ENCODE results near the gene SLC50A1.

Gene SLC50A1

DNA sequence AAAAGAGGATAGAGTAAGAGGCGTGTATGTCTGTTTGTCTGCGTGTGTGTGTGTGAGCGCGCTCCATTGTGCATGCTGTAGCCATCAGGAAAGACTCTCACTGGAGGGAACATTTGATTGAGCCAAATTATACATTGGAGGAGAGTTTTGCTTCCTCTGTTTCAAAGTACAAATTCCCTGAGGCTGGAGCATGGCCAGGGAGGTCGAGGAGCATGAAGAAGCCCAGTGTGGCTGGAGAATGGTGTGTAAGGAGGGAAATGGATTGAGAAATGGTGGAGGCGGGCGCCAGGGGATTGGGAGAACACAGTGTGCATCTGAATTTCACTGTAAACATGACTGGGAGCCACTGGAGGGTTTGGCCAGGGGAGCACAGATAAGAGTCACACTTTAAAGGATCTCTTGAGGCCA lies 30.0 kb upstream of the SLC50A1 start (continued):
- TF ChIP-seq ZNF354C (tag by site-specific recombination; IDR thresholded peaks at IDR 0.05; ENCODE audit: borderline replicate concordance, low read depth) (no peak), ZNF571 (tag by site-specific recombination; IDR thresholded peaks at IDR 0.05) (no peak), ZNF501 (tag by site-specific recombination; IDR thresholded peaks at IDR 0.05) (no peak), ZNF266 (tag by site-specific recombination; IDR thresholded peaks at IDR 0.05; ENCODE audit: low read depth) (no peak), ZNF701 (tag by site-specific recombination; IDR thresholded peaks at IDR 0.05) (no peak)

DNA sequence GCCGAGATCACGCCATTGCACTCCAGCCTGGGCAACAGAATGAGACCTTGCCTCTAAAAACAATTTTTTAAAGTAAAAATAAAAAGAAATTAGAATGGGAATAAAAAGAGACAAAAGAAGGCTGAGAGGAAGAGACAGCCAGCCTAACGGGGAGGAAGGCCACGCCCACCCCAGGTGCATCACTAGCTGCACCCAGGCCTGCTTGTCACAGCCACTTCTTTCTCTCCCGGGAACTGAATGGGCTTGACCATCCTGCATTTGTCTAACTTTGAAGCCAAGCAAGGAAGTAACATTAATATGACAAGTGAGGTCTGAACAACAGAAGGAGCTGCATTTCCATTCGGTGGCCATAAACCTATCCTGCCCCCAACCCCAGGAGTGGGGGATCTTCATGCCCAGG lies 28.8 kb upstream of the SLC50A1 start:
- ChIA-PET POLR2A (no interaction called here), CTCF (interaction anchor here (0.9 to 2.2 kb wide), 6 partner anchors 8 to 144 kb away, joined by 3 to 10 read pairs (median 3); partner anchors contain the start of gene KRTCAP2)
- H3K27ac ChIP-seq (ENCODE audit: extremely low read depth, low read depth, low read length) = no peak overlapping the region

DNA sequence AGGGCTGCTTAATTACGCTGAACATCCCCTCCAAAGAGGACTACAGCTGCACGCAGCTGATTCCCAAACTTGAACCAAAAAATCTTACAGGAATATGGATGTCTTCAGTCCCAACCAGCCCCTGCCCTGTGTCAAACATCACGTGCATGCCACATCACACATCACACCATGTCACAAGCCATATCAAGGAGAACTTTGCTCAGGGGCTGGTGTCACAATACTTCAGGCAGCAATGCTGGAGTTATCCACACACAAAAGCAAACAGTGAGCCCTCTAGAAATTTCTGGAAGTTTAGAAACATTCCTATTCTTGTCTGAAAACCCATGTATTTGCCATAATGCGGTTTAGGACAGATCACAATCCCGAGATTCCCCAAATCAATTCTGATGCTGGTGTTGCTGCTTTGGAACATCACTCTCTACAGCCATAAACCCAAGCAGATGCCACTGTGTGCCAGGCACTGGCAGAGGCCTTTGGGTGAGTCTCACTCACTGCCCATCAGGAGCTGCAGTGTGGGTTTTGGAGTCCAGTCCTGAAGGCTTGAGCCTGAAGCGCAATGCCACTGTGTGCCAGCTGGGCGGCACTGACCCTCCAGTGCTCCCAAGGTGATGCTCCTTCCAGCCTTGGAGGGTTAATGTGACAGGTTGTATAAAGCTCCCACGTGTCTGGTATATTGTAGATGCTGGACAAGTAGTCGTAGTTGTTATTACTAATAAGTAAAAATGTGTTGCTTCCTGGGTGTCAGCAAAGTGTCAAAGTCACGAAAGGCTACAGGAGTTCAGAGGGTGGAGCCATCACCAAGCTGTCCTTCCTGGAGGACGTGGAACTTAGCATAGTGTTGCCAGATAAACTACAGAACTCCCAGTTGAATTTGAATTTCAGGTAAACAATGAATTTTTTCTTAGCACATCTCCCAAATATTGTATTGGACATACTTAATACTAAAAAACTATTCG lies 28.1 kb upstream of the SLC50A1 start:
- ChIA-PET CTCF (interaction anchor here (1.0 to 2.0 kb wide), 6 partner anchors 8 to 143 kb away, joined by 3 to 11 read pairs (median 4); partner anchors contain the start of gene KRTCAP2), POLR2A (no interaction called here)
- Histone ChIP-seq H3K27ac (ENCODE audit: extremely low read depth, low read depth, low read length) (no peak overlapping the region), H3K36me3 (ENCODE audit: control insufficient read depth in 2 of 2, insufficient read depth in 1 of 2, low read length in 2 of 2) (no peaks in the 10 kb centered on the region), H3K9me3 (ENCODE audit: control insufficient read depth, insufficient read depth, low read depth, low read length) (no peaks in the 10 kb centered on the region), H3K4me1 (ENCODE audit: control insufficient read depth, insufficient read depth, low read length) (no peaks in the 10 kb centered on the region), H3K4me3 (ENCODE audit: low read depth, low read length) (no peak overlapping the region)
- TF ChIP-seq, protein P1, sequence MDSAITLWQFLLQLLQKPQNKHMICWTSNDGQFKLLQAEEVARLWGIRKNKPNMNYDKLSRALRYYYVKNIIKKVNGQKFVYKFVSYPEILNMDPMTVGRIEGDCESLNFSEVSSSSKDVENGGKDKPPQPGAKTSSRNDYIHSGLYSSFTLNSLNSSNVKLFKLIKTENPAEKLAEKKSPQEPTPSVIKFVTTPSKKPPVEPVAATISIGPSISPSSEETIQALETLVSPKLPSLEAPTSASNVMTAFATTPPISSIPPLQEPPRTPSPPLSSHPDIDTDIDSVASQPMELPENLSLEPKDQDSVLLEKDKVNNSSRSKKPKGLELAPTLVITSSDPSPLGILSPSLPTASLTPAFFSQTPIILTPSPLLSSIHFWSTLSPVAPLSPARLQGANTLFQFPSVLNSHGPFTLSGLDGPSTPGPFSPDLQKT (IDR thresholded peaks at IDR 0.05; ENCODE audit: borderline replicate concordance, low read depth, low read length) = no peak

More for the DNA sequence above, 28.8 kb upstream of the SLC50A1 start:
- Histone ChIP-seq H3K4me1 (ENCODE audit: control insufficient read depth, insufficient read depth, low read length) (0 out of 2 replicates have a peak, but pooled peaks cover 3% of the 10 kb centered on the region), H3K36me3 (ENCODE audit: control insufficient read depth in 2 of 2, insufficient read depth in 1 of 2, low read length in 2 of 2) (no peaks in the 10 kb centered on the region), H3K9me3 (ENCODE audit: control insufficient read depth, insufficient read depth, low read depth, low read length) (no peaks in the 10 kb centered on the region), H3K4me3 (ENCODE audit: low read depth, low read length) (no peak overlapping the region)
- no peak for TF ChIP-seq ZNF707 (tag by site-specific recombination; IDR thresholded peaks at IDR 0.05)
- TF ChIP-seq ZNF23 (tag by site-specific recombination; IDR thresholded peaks at IDR 0.05; ENCODE audit: borderline replicate concordance) = no peak
- TF ChIP-seq ZNF48 (tag by site-specific recombination; IDR thresholded peaks at IDR 0.05) = no peak
- no peak for TF ChIP-seq ZNF747 (tag by site-specific recombination; IDR thresholded peaks at IDR 0.05)
- TF ChIP-seq ZNF132 (tag by site-specific recombination; IDR thresholded peaks at IDR 0.05; ENCODE audit: borderline replicate concordance) = no peak
- no peak for TF ChIP-seq ZNF830 (tag by site-specific recombination; IDR thresholded peaks at IDR 0.05; ENCODE audit: low read depth)
- no peak for TF ChIP-seq ZNF621 (tag by site-specific recombination; IDR thresholded peaks at IDR 0.05)
- TF ChIP-seq ZNF558 (tag by site-specific recombination; IDR thresholded peaks at IDR 0.05) = no peak
- no peak for TF ChIP-seq ZNF214 (tag by site-specific recombination; IDR thresholded peaks at IDR 0.05; ENCODE audit: borderline replicate concordance)
- no peak for TF ChIP-seq ZNF175 (tag by site-specific recombination; IDR thresholded peaks at IDR 0.05)

DNA sequence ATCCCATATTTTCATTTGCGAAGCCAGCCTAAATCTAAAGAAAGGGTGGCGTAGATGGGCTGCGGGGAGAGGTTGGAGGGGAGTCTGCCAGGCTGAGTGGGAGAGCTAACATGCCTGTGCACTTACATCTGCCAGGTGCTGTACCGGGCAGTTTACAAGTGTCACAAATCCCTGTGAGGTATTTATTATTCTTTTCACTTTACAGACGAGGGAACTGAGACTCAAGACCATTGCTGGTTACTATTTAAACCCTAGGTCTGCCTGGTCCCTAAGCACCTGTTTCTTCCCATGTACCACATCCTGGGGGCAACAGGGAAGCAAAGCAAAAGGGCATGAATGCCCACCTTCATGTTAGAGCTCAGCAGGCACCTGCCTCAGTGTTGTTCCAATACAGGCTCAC lies 27.4 kb upstream of the SLC50A1 start:
- no peak overlapping the region for H3K4me3 ChIP-seq (ENCODE audit: low read depth, low read length)
- H3K9me3 ChIP-seq (ENCODE audit: control insufficient read depth, insufficient read depth, low read depth, low read length) = no peaks in the 10 kb centered on the region
- POLR2A ChIA-PET = no interaction called here
- CTCF ChIA-PET = interaction anchor here (0.7 to 2.0 kb wide), 5 partner anchors 8 to 64 kb away, joined by 3 to 11 read pairs (median 8); partner anchors contain the start of gene KRTCAP2
- no peak overlapping the region for H3K27ac ChIP-seq (ENCODE audit: extremely low read depth, low read depth, low read length)
- no peaks in the 10 kb centered on the region for H3K36me3 ChIP-seq (ENCODE audit: control insufficient read depth in 2 of 2, insufficient read depth in 1 of 2, low read length in 2 of 2)
- no peaks in the 10 kb centered on the region for H3K4me1 ChIP-seq (ENCODE audit: control insufficient read depth, insufficient read depth, low read length)
- TF ChIP-seq ZFHX2 (tag by site-specific recombination; conservative IDR thresholded peaks at IDR 0.05) (no peak), ZNF23 (tag by site-specific recombination; IDR thresholded peaks at IDR 0.05; ENCODE audit: borderline replicate concordance) (no peak), ZNF548 (tag by site-specific recombination; IDR thresholded peaks at IDR 0.05) (no peak), ZNF473 (tag by site-specific recombination; IDR thresholded peaks at IDR 0.05) (no peak), ZNF274 (IDR thresholded peaks at IDR 0.05; ENCODE audit: low read length) (no peak), ZNF274 (tag by site-specific recombination; IDR thresholded peaks at IDR 0.05; ENCODE audit: borderline replicate concordance) (no peak), EGR2 (tag by site-specific recombination; IDR thresholded peaks at IDR 0.05; ENCODE audit: low read depth) (no peak), ZNF585B (tag by site-specific recombination; IDR thresholded peaks at IDR 0.05) (no peak), ZNF175 (tag by site-specific recombination; IDR thresholded peaks at IDR 0.05) (no peak), ZNF776 (tag by site-specific recombination; IDR thresholded peaks at IDR 0.05; ENCODE audit: borderline replicate concordance) (no peak), ZBTB21 (tag by site-specific recombination; IDR thresholded peaks at IDR 0.05) (no peak), ZNF202 (tag by site-specific recombination; IDR thresholded peaks at IDR 0.05; ENCODE audit: borderline replicate concordance) (no peak)
- TF ChIP-seq, protein P2, sequence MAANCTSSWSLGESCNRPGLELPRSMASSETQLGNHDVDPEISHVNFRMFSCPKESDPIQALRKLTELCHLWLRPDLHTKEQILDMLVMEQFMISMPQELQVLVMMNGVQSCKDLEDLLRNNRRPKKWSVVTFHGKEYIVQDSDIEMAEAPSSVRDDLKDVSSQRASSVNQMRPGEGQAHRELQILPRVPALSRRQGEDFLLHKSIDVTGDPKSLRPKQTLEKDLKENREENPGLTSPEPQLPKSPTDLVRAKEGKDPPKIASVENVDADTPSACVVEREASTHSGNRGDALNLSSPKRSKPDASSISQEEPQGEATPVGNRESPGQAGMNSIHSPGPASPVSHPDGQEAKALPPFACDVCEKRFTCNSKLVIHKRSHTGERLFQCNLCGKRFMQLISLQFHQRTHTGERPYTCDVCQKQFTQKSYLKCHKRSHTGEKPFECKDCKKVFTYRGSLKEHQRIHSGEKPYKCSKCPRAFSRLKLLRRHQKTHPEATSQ (tag by site-specific recombination; IDR thresholded peaks at IDR 0.05) = no peak

Measured in HEK293 (cell line).